HFFc6 (cell line): Measurements from ENCODE around the gene CTR9. TPM values are rescaled to one million over a fixed set of nuclear protein-coding genes. Genes with fewer than 3 reads are reported as not detected.

Experiments
- DNase-seq: peaks from one replicate; pipeline ENCODE4 v3.0.0-alpha.2; 2018
- H3K27ac Mint-ChIP-seq: 2 replicates; pipeline ENCODE4 v1.8.0; 2020; ENCODE audit warnings: mild to moderate bottlenecking, mixed read lengths
- H3K27me3 Mint-ChIP-seq: 2 replicates; pipeline ENCODE4 v1.8.0; 2021; ENCODE audit warnings: mild to moderate bottlenecking, moderate library complexity, mixed read lengths; ENCODE audit not compliant: insufficient read depth
- H3K36me3 Mint-ChIP-seq: 2 replicates; pipeline ENCODE4 v1.8.0; 2021; ENCODE audit warnings: low read depth, mixed read lengths
- H3K4me1 Mint-ChIP-seq: 2 replicates; pipeline ENCODE4 v1.8.0; 2020; ENCODE audit warnings: low read depth, mixed read lengths
- H3K4me3 Mint-ChIP-seq: 2 replicates; pipeline ENCODE4 v1.8.0; 2020; ENCODE audit warnings: mild to moderate bottlenecking, moderate library complexity, mixed read lengths
- H3K9me3 Mint-ChIP-seq: 2 replicates; pipeline ENCODE4 v1.8.0; 2020; ENCODE audit warnings: mild to moderate bottlenecking, mixed read lengths
- CTCF ChIP-seq: fragments of 200-600 bp; sonication (generic); IDR thresholded peaks from 2 replicates; pipeline ENCODE4 v1.5.0; 2021; ENCODE audit warnings: antibody characterized with exemption, mild to moderate bottlenecking
- total RNA-seq, 6 experiments: library from RNA; stranded (reverse); fragmentation: NEBNext Ultra II Directional; extraction: Animal tissue kit (Norgen Biotek cat#: 25700); gene quantifications; 2 replicates in 1 of 6; 3 replicates in 5 of 6; pipeline ENCODE4 v1.2.3, GENCODE V29; 2021

The CTR9 gene
- total RNA-seq, 6 experiments from 2014 or later = 38.5 to 49.9 (median 44.2) TPM

- Mint-ChIP-seq H3K9me3 (no peaks in the 10 kb centered on the region), H3K4me3 (no peak overlapping the region), H3K4me1 (peaks cover 28% of the 10 kb centered on the region), H3K27me3 (peaks cover 2% of the 10 kb centered on the region; the same call in 1 of the 2 replicates), H3K27ac (no peak overlapping the region), H3K36me3 (no peaks in the 10 kb centered on the region)
- no peak for TF ChIP-seq CTCF
- no peak for DNase-seq
These were observed 6.8 kb upstream of the CTR9 start for GRCh38 chr11:10744206-10744605.

- TF ChIP-seq CTCF = no peak
- no peak for DNase-seq
- Mint-ChIP-seq H3K4me3 (no peak overlapping the region), H3K9me3 (no peaks in the 10 kb centered on the region), H3K27ac (no peak overlapping the region), H3K27me3 (peaks cover 2% of the 10 kb centered on the region; the same call in 1 of the 2 replicates), H3K4me1 (peaks cover 26% of the 10 kb centered on the region), H3K36me3 (peaks cover 6% of the 10 kb centered on the region; the same call in 1 of the 2 replicates)
These were observed 4.2 kb upstream of the CTR9 start for GRCh38 chr11:10746871-10747270.

GRCh38 chr11:10747733-10748132, 3.3 kb upstream of the CTR9 start:
- Mint-ChIP-seq H3K36me3 (peaks cover 10% of the 10 kb centered on the region; the same call in 1 of the 2 replicates), H3K27me3 (peaks cover 2% of the 10 kb centered on the region; the same call in 1 of the 2 replicates), H3K4me3 (no peak overlapping the region), H3K27ac (no peak overlapping the region), H3K4me1 (peaks cover 24% of the 10 kb centered on the region), H3K9me3 (no peaks in the 10 kb centered on the region)
- no peak for DNase-seq
- no peak for TF ChIP-seq CTCF

GRCh38 chr11:10749476-10749875, 1.6 kb upstream of the CTR9 start:
- no peak overlapping the region for H3K27ac Mint-ChIP-seq
- H3K9me3 Mint-ChIP-seq = no peaks in the 10 kb centered on the region
- peaks cover 14% of the 10 kb centered on the region for H3K4me1 Mint-ChIP-seq
- TF ChIP-seq CTCF = no peak
- H3K36me3 Mint-ChIP-seq = peaks cover 10% of the 10 kb centered on the region
- peaks cover 2% of the 10 kb centered on the region; the same call in 1 of the 2 replicates for H3K27me3 Mint-ChIP-seq
- H3K4me3 Mint-ChIP-seq = 0 out of 2 replicates have a peak overlapping the region, but pooled peaks have one; percentile 0
- no peak for DNase-seq

- no peak for DNase-seq
- Mint-ChIP-seq H3K36me3 (peaks cover 18% of the 10 kb centered on the region), H3K4me3 (peak overlapping the region; percentile 97), H3K27me3 (peaks cover 2% of the 10 kb centered on the region; the same call in 1 of the 2 replicates), H3K4me1 (peaks cover 10% of the 10 kb centered on the region), H3K27ac (peak overlapping the region; percentile 94), H3K9me3 (no peaks in the 10 kb centered on the region)
- no peak for TF ChIP-seq CTCF
These were observed 515 bp downstream of the CTR9 start for GRCh38 chr11:10751581-10751940.

GRCh38 chr11:10752061-10752460, 1.0 kb downstream of the CTR9 start:
- H3K36me3 Mint-ChIP-seq = peaks cover 18% of the 10 kb centered on the region
- TF ChIP-seq CTCF = no peak
- H3K4me1 Mint-ChIP-seq = peaks cover 8% of the 10 kb centered on the region
- peaks cover 2% of the 10 kb centered on the region; the same call in 1 of the 2 replicates for H3K27me3 Mint-ChIP-seq
- no peaks in the 10 kb centered on the region for H3K9me3 Mint-ChIP-seq
- H3K4me3 Mint-ChIP-seq = peak overlapping the region; percentile 97
- no peak for DNase-seq
- H3K27ac Mint-ChIP-seq = peak overlapping the region; percentile 94
